Peyer's patch (tissue), 4 donors: ENCODE results near the gene LRCOL1. TPM values are rescaled to one million over a fixed set of nuclear protein-coding genes. Genes with fewer than 3 reads are reported as not detected.

Source experiments
- DNase-seq, 3 donors: peaks; one replicate each; pipeline ENCODE4 v3.0.0-alpha.2; 2017 to 2019
- H3K27ac ChIP-seq, 4 donors: fragments of 200-600 bp; sonication (generic); one replicate each; pipeline ENCODE4 v1.5.1; 2016 to 2019
- H3K27me3 ChIP-seq, 2 donors: fragments of 200-600 bp; sonication (generic); one replicate each; pipeline ENCODE4 v1.5.1; 2019
- H3K36me3 ChIP-seq, 3 donors: fragments of 200-600 bp; sonication (generic); one replicate each; pipeline ENCODE4 v1.5.1; 2016 to 2019
- H3K4me1 ChIP-seq, 4 donors: fragments of 200-600 bp; sonication (generic); one replicate each; pipeline ENCODE4 v1.5.1; 2016 to 2019
- H3K4me3 ChIP-seq, 4 donors: fragments of 200-600 bp; sonication (generic); 1 replicate in 3 of 4; 2 replicates in 1 of 4; pipeline ENCODE4 v1.5.1; 2016 to 2019; ENCODE audit warnings: mild to moderate bottlenecking in 1 of 4
- H3K9me3 ChIP-seq, 4 donors: fragments of 200-600 bp; sonication (generic); one replicate each; pipeline ENCODE4 v1.5.1; 2016 to 2019; ENCODE audit warnings: mild to moderate bottlenecking in 1 of 4
- CTCF ChIP-seq, 6 experiments: fragments of 450-650 bp in 4 of 6; fragments of 200-600 bp in 2 of 6; sonication (generic) in 1 of 6; IDR thresholded peaks; one replicate each; pipeline ENCODE4 v1.5.1; 2017 to 2019; ENCODE audit warnings: antibody characterized with exemption in 6 of 6, mild to moderate bottlenecking in 3 of 6, moderate library complexity in 1 of 6
- POLR2A ChIP-seq, 2 donors: fragments of 450-650 bp; IDR thresholded peaks; one replicate each; pipeline ENCODE4 v1.5.1; 2017; ENCODE audit warnings: antibody characterized with exemption in 2 of 2, mild to moderate bottlenecking in 2 of 2, moderate library complexity in 2 of 2
- total RNA-seq, 4 donors: library from RNA; depleted of rRNA; stranded (reverse); fragments of >200 nt; gene quantifications; one replicate each; pipeline ENCODE4 v1.1.0, GENCODE V29; 2016

Gene LRCOL1
- total RNA-seq, 4 donors from 2014 or later: not detected

DNA sequence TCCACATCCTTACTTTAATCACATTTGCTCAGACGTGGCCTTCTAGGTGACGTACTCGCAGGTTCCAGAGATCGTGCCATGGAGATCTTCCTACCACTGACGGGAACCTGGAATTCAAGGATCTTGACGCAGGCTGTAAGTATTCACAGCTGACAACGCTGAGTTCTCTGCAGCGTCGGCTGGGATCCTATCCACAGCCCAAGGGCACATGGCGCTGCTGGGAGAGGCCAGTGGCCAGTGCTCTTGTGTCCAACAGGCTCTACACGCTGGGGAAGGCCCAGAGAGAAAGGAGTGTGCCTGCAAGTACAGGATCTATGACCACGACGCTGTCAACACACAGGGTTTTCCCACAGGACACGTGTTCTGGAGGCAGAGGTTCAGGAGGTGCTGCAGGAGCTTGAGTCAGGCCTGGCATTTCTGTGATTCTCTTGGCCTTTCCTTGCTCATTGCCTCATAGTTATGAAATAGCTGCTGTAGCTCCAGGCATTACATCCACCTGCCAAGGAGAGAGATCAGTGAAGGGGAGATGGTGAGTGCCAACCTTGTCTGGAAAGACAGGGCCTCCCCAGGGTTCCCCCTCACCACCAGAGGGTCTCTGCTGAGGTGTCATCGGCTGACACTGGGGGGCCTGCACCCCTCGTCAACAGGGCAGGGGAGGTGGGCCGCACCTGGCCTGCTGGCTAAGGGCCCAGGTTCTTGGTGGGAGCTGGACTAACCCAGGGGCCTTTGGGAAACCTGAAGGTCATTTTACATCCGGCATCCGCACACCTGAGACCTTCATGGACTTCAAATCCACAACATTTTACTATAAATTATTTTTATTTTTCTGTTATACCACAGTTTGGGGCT, 21.3 kb downstream of the LRCOL1 start:
- H3K27ac ChIP-seq: no peak overlapping the region
- H3K9me3 ChIP-seq: peaks cover 0 to 5% (median 0%) of the 10 kb centered on the region in 4 donors
- TF ChIP-seq CTCF (IDR thresholded peaks at IDR 0.05): no peak
- no peak for TF ChIP-seq POLR2A (IDR thresholded peaks at IDR 0.05)
- H3K27me3 ChIP-seq: no peaks in the 10 kb centered on the region
- no peaks in the 10 kb centered on the region for H3K36me3 ChIP-seq
- no peak for DNase-seq
- H3K4me3 ChIP-seq: no peak overlapping the region
- H3K4me1 ChIP-seq: peaks cover 0 to 4% (median 0%) of the 10 kb centered on the region in 4 donors

GRCh38 chr12:132588319-132588718, 22.1 kb downstream of the LRCOL1 start:
- Histone ChIP-seq H3K36me3 (no peaks in the 10 kb centered on the region), H3K4me1 (peaks cover 0 to 2% (median 0%) of the 10 kb centered on the region in 4 donors), H3K4me3 (no peak overlapping the region), H3K27ac (no peak overlapping the region), H3K9me3 (peaks cover 0 to 5% (median 0%) of the 10 kb centered on the region in 4 donors), H3K27me3 (no peaks in the 10 kb centered on the region)
- TF ChIP-seq POLR2A (IDR thresholded peaks at IDR 0.05): no peak
- no peak for TF ChIP-seq CTCF (IDR thresholded peaks at IDR 0.05)
- no peak for DNase-seq

- Histone ChIP-seq H3K27ac (no peak overlapping the region), H3K4me3 (no peak overlapping the region)
- TF ChIP-seq POLR2A (IDR thresholded peaks at IDR 0.05): no peak
- no peak for TF ChIP-seq CTCF (IDR thresholded peaks at IDR 0.05)
These were observed 22.6 kb downstream of the LRCOL1 start for GRCh38 chr12:132587781-132588180.

GRCh38 chr12:132586929-132587328, 23.5 kb downstream of the LRCOL1 start:
- no peak for DNase-seq
- H3K27ac ChIP-seq: no peak overlapping the region
- no peaks in the 10 kb centered on the region for H3K27me3 ChIP-seq
- peaks cover 0 to 10% (median 0%) of the 10 kb centered on the region in 3 donors for H3K36me3 ChIP-seq
- no peaks in the 10 kb centered on the region for H3K4me1 ChIP-seq
- H3K4me3 ChIP-seq: no peak overlapping the region
- no peak for TF ChIP-seq CTCF (IDR thresholded peaks at IDR 0.05)
- no peak for TF ChIP-seq POLR2A (IDR thresholded peaks at IDR 0.05)
- peaks cover 0 to 5% (median 0%) of the 10 kb centered on the region in 4 donors for H3K9me3 ChIP-seq

More at GRCh38 chr12:132587781-132588180, 22.6 kb downstream of the LRCOL1 start:
- Histone ChIP-seq H3K27me3 (no peaks in the 10 kb centered on the region), H3K9me3 (peaks cover 0 to 5% (median 0%) of the 10 kb centered on the region in 4 donors), H3K36me3 (peaks cover 0 to 2% (median 0%) of the 10 kb centered on the region in 3 donors), H3K4me1 (no peaks in the 10 kb centered on the region)
- no peak for DNase-seq

DNA sequence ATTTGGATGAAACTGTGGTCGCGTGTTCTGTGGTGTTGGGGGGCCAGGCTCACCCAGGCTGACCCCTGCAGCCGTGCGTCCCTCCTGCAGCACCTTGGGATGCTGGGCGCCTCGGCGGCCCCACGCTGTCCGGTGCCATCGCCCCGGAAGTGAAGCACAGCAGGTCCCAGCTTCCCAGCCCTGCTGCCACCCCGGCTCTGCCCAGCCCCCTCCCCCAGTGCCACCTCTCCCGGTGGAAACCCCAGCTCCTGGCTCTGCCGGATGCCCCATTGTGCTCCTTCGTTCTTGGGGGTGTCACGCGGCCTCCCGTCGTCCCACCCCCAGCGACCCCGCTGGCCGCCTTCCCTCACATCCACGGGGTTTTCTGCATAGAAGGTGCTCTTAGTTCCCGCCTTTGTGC, 25.2 kb downstream of the LRCOL1 start:
- DNase-seq: no peak
- no peaks in the 10 kb centered on the region for H3K27me3 ChIP-seq
- no peak overlapping the region for H3K4me3 ChIP-seq
- TF ChIP-seq CTCF (IDR thresholded peaks at IDR 0.05): no peak
- no peak for TF ChIP-seq POLR2A (IDR thresholded peaks at IDR 0.05)
- no peaks in the 10 kb centered on the region for H3K4me1 ChIP-seq
- H3K27ac ChIP-seq: no peak overlapping the region
- H3K36me3 ChIP-seq: peaks cover 0 to 17% (median 0%) of the 10 kb centered on the region in 3 donors
- H3K9me3 ChIP-seq: peaks cover 0 to 5% (median 0%) of the 10 kb centered on the region in 4 donors
